ENCODE measurements around the gene CMTM3.

DNA sequence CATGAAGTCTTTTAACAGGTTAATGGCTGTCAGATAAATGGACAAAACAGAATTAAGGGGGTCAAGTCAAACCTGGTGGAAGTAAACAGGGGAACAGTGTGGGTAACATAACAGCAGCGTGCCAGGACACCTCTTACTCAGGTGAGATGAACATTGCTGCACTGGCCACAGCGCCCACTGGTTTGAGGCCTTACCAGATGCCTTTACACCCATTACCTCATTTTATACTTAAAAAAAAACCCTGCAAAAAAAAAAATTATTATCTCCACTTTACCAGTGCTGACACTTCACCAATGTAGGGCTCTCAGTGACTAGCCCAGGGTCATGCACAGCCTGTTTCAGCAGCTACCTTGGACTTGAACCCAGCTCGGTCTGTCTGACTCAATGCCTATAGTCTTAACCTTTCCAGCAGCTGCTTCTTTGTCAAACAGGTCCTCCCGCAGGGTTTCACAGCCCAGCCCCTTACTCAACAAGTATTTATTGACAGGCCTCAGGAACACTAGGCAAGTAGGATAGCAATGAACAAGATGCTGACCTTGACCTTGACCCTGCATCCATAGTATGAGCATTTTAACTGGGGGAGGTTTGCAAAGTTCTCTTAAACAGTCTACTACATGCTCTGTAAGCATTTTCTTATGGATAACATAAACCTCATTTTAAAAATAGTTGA, 30.2 kb downstream of the CMTM3 start:
- no peak for TF ChIP-seq CTCF (IDR thresholded peaks at IDR 0.05; ENCODE audit: insufficient read depth, low read depth, low read length)
- no peak for TF ChIP-seq EZH2 (IDR thresholded peaks at IDR 0.05; ENCODE audit: insufficient read depth, low read length)

All from astrocyte (in vitro differentiated cells and primary cell).